ENCODE measurements around the gene CDV3. TPM values are rescaled to one million over a fixed set of nuclear protein-coding genes. Genes with fewer than 3 reads are reported as not detected.

The CDV3 gene
- polyA plus RNA-seq, 2 of the 4 experiments (the other 2 are of a cell fraction) = 101 to 120 TPM

GRCh38 chr3:133531981-133532380 lies 41.5 kb upstream of the CDV3 start:
- no peak for FAIRE-seq
- Histone ChIP-seq H3K4me1 (peaks cover 17% of the 10 kb centered on the region), H3K4me3 (no peak overlapping the region), H3K4me2 (no peak overlapping the region), H3K27ac (0 out of 6 replicates have a peak overlapping the region, but pooled peaks of 1 of the 2 experiments have one; percentile 7), H3K9me3 (0 out of 3 replicates have a peak, but pooled peaks cover 3% of the 10 kb centered on the region)
- 78% methylated on average over 5 of the region's 5 CpGs for WGBS (ENCODE audit: missing lambda C conversion rate)
- POLR2A ChIA-PET = no interaction called here
- no peak for ATAC-seq
- DNase-seq (ENCODE audit: low read depth in 1 of 2, low spot score in 1 of 2) = no peak
- TF ChIP-seq MYC (IDR thresholded peaks at IDR 0.05; ENCODE audit: borderline replicate concordance, low read length) (no peak), SREBF2 (IDR thresholded peaks at IDR 0.05) (no peak), CHD2 (IDR thresholded peaks at IDR 0.05; ENCODE audit: low read length, partially characterized antibody) (no peak), KDM5A (IDR thresholded peaks at IDR 0.05) (no peak), FOXS1 (CRISPR knock-in tag; IDR thresholded peaks at IDR 0.05) (no peak), CHD4 (IDR thresholded peaks at IDR 0.05; ENCODE audit: borderline replicate concordance) (no peak), HOXA7 (CRISPR knock-in tag; IDR thresholded peaks at IDR 0.05) (no peak), ELK1 (IDR thresholded peaks at IDR 0.05; ENCODE audit: low read depth, low read length) (no peak), E2F6 (IDR thresholded peaks at IDR 0.05; ENCODE audit: borderline replicate concordance, low read depth) (no peak)
- CTCF ChIA-PET = interaction anchor here (1.1 kb wide), 1 partner anchor 46 kb away, joined by 4 read pairs; no protein-coding TSS in a partner anchor

- Histone ChIP-seq H3K4me1 (peaks cover 19% of the 10 kb centered on the region), H3K27ac (no peak overlapping the region), H3K4me2 (no peak overlapping the region), H3K9me3 (0 out of 3 replicates have a peak, but pooled peaks cover 3% of the 10 kb centered on the region), H3K4me3 (no peak overlapping the region)
- 85% methylated on average over 5 of the region's 5 CpGs for WGBS (ENCODE audit: missing lambda C conversion rate)
- no peak for TF ChIP-seq GATA3 (IDR thresholded peaks at IDR 0.05; ENCODE audit: borderline replicate concordance)
- TF ChIP-seq POLR2AphosphoS2 (conservative IDR thresholded peaks at IDR 0.05; ENCODE audit: low read length) = no peak
- no peak for TF ChIP-seq PHF8 (IDR thresholded peaks at IDR 0.05; ENCODE audit: borderline replicate concordance, low read depth)
- no peak for TF ChIP-seq JUN (IDR thresholded peaks at IDR 0.05)
- no peak for TF ChIP-seq HES2 (IDR thresholded peaks at IDR 0.05)
- ChIA-PET CTCF (interaction anchor here (1.1 kb wide), 2 partner anchors 29 to 45 kb away, joined by 3 to 4 read pairs; no protein-coding TSS in a partner anchor), POLR2A (no interaction called here)
- DNase-seq (ENCODE audit: low read depth in 1 of 2, low spot score in 1 of 2) (no peak), FAIRE-seq (no peak), ATAC-seq (no peak)
These were observed 40.5 kb upstream of the CDV3 start for GRCh38 chr3:133532951-133533350.

- Histone ChIP-seq H3K9me3 (no peaks in the 10 kb centered on the region), H3K4me1 (peaks cover 24% of the 10 kb centered on the region), H3K4me2 (peak overlapping the region; percentile 59), H3K4me3 (no peak overlapping the region), H3K27ac (peak overlapping the region; percentile 46 to 83)
- ChIA-PET POLR2A (interaction anchor here (0.7 to 1.8 kb wide), 3 partner anchors 32 to 38 kb away, joined by 3 to 17 read pairs (median 4); partner anchors contain the start of gene CDV3), CTCF (interaction anchor here (0.6 to 1.2 kb wide), 5 partner anchors 24 to 74 kb away, joined by 3 to 5 read pairs (median 3); no protein-coding TSS in a partner anchor)
- DNase-seq (ENCODE audit: low read depth in 1 of 2, low spot score in 1 of 2) = peak; percentile 22 to 69
- ATAC-seq = peak; percentile 77 to 79
- 0% methylated on average over 1 of the region's 1 CpG for WGBS (ENCODE audit: missing lambda C conversion rate)
- FAIRE-seq = no peak
- TF ChIP-seq PHF8 (IDR thresholded peaks at IDR 0.05; ENCODE audit: borderline replicate concordance, low read depth) (no peak), PBX3 (IDR thresholded peaks at IDR 0.05) (no peak), ESRRA (IDR thresholded peaks at IDR 0.05; ENCODE audit: borderline replicate concordance, low read length) (no peak), ZSCAN20 (CRISPR knock-in tag; IDR thresholded peaks at IDR 0.05) (no peak), HMGXB4 (CRISPR knock-in tag; IDR thresholded peaks at IDR 0.05; ENCODE audit: borderline replicate concordance) (no peak), BCL3 (IDR thresholded peaks at IDR 0.05) (no peak), EP300 (IDR thresholded peaks at IDR 0.05) (no peak), NFE2L2 (conservative IDR thresholded peaks at IDR 0.05; ENCODE audit: low read length) (no peak), CEBPB (IDR thresholded peaks at IDR 0.05) (peak; percentile 88 to 94; a peak in 3 of 4 replicates), KDM5A (IDR thresholded peaks at IDR 0.05) (no peak), RNF2 (IDR thresholded peaks at IDR 0.05; ENCODE audit: borderline replicate concordance, low read depth) (no peak), EHF (CRISPR knock-in tag; IDR thresholded peaks at IDR 0.05) (no peak), POLR2AphosphoS2 (conservative IDR thresholded peaks at IDR 0.05; ENCODE audit: low read length) (no peak), HOXB5 (CRISPR knock-in tag; IDR thresholded peaks at IDR 0.05) (no peak), KDM1A (IDR thresholded peaks at IDR 0.05; ENCODE audit: low read depth) (no peak)
These were observed 37.3 kb upstream of the CDV3 start for GRCh38 chr3:133535971-133536881.

All from A549 (cell line).